ENCODE data around the gene PRKCZ. TPM values are rescaled to one million over a fixed set of nuclear protein-coding genes. Genes with fewer than 3 reads are reported as not detected.

The PRKCZ gene
- total and polyA plus RNA-seq, 9 of the 15 experiments (the other 6 are each of a cell fraction or from before 2014, with no cell fraction given), result 0.07 to 3.1 (median 1.3) TPM

- peak; percentile 62 for TF ChIP-seq CEBPG (CRISPR knock-in tag; IDR thresholded peaks at IDR 0.05)
- peak in 1 of 2 experiments; percentile 84; a peak in 3 of 4 replicates for TF ChIP-seq CEBPG (tag; conservative IDR thresholded peaks at IDR 0.05 in 1 of 2, IDR thresholded peaks at IDR 0.05 in 1 of 2)
- TF ChIP-seq POLR2G (IDR thresholded peaks at IDR 0.05; ENCODE audit: low read depth, low read length), result peak; percentile 83
- TF ChIP-seq TSHZ1 (CRISPR knock-in tag; IDR thresholded peaks at IDR 0.05), result no peak
- no peak for TF ChIP-seq SMARCB1 (IDR thresholded peaks at IDR 0.05; ENCODE audit: insufficient read length, low read depth)
- TF ChIP-seq STAT6 (CRISPR knock-in tag; IDR thresholded peaks at IDR 0.05), result no peak
- peak; percentile 73; the same call in 1 of the 2 replicates for TF ChIP-seq ZNF592 (IDR thresholded peaks at IDR 0.05)
- no peak for TF ChIP-seq ARID3B (CRISPR knock-in tag; IDR thresholded peaks at IDR 0.05; ENCODE audit: borderline replicate concordance)
- TF ChIP-seq SMAD3 (CRISPR knock-in tag; conservative IDR thresholded peaks at IDR 0.05), result no peak
- TF ChIP-seq GATA2 (CRISPR knock-in tag; IDR thresholded peaks at IDR 0.05), result no peak
- peak in 1 of 3 experiments; percentile 59 for TF ChIP-seq YY1 (IDR thresholded peaks at IDR 0.05; ENCODE audit: borderline replicate concordance in 1 of 3, control insufficient read depth in 1 of 3, extremely low read depth in 1 of 3, insufficient read depth in 3 of 3, insufficient read length in 1 of 3, insufficient replicate concordance in 2 of 3, low read depth in 1 of 3, low read length in 2 of 3)
- peak; percentile 48 for TF ChIP-seq ZFX (CRISPR knock-in tag; IDR thresholded peaks at IDR 0.05)
Measured at GRCh38 chr1:2189459-2190425, 139.5 kb downstream of the PRKCZ start (continued).
